HCEC 1CT (cell line): ENCODE data around the gene TAAR5.
"Not testable (repeated sequence)": the region's sequence is repeated elsewhere in the genome, so short reads cannot be mapped to it uniquely, and the experiment has no call there.

Experiments
- DNase-seq: peaks from one replicate; pipeline ENCODE4 v3.0.0-alpha.2; 2017

TAAR5 gene

GRCh38 chr6:132589454-132589853, at the start of gene TAAR5:
Gene TAAR5 (minus strand): TSS chr6:132589741. CDS start chr6:132589686, 55 bp downstream.
- no peak for DNase-seq

DNA sequence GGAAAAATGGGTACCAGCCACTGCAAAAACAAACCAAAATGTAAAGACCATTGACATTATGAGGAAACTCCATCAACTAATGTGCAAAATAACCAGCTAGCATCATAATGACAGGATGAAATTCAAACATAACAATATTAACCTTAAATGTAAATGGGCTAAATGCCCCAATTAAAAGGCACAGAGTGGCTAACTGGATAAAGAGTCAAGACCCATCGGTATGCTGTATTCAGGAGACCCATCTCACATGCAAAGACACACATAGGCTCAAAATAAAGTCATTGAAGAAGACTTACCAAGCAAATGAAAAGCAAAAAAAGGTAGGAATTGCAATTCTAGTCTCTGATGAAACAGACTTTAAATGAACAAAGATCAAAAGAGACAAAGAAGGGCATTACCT, 47.6 kb upstream of the TAAR5 start:
- DNase-seq = not testable (repeated sequence)

DNA sequence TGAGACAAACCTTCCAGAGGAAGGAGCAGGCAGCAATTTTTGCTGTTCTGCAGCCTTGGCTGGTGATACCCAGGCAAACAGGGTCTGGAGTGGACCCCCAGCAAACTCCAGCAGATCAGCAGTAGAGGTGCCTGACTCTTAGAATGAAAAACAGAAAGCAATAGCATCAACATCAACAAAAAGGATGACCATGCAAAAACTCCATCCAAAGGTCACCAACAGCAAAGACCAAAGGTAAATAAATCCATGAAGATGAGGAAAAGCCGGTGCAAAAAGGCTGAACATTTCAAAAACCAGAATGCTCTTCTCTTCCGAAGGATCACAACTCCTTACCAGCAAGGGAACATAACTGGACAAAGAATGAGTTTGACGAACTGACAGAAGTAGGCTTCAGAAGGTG, 46.4 kb upstream of the TAAR5 start:
- not testable (repeated sequence) for DNase-seq

DNA sequence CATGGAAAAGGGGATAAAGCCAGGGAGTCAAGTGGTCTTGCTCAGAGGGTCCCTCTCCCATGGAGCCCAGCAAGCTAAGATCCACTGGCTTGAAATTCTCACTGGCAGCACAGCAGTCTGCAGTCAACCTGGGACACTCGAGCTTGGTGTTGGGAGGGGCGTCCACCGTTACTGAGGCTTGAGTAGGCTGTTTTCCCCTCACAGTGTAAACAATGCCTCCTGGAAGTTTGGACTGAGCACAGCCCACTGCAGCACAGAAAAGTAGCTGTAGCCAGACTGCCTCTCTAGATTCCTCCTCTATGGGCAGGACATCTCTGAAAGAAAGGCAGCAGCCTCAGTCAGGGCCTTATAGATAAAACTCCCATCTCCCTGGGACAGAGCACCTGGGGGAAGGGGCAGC, 45.7 kb upstream of the TAAR5 start:
- not testable (repeated sequence) for DNase-seq

DNA sequence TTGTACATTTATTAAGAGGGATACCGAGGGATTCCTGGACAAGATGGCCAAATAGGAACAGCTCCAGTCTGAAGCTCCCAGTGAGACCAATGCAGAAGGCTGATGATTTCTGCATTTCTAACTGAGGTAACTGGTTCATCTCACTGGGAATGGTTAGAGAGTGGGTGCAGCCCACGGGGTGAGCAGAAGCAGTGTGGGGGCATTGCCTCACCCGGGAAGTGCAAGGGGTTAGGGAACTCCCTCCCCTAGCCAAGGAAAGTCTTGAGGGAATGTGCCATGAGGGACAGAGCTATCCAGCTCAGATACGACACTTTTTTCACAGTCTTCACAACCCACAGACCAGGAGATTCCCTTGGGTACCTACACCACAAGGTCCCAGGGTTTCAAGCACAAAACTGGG, 45.3 kb upstream of the TAAR5 start:
- DNase-seq = no peak

DNA sequence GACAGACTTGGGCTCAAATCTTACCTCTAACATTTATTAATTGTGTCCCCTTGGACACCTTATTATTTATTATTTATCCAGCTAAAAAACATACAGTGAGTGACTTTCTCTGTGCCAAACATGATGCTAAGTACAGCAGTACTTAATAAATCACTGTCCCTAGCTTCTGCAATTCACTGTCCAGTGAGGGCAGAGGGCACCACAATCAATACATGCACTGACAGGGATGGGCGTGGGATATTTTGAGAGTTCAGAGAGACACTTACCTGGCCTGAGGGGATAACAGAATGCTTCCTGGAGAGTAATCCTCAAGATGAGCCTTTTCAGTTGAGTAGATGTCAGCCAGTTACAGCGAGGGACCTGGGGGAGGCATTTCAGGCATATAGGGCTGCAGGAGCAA, 43.8 kb upstream of the TAAR5 start:
- no peak for DNase-seq

DNA sequence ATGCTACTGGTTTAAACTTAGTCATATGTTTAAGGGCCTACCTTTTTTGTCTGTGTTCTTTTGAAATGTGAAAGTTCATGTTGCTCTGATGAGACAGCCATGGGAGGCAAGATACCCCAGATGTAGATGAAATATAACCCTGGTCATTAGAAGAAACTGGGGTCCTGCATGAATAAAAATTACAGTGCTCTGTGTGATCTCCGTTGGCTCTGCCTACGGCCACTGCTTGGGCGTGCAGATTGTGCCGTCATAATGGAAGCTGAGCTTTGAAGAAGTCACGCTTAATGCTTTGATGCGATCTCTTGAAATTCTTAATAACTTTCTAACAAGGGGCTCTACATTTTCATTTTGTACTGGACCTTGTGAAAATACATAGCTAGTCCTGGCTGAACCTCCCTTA, 34.6 kb upstream of the TAAR5 start, which contains the start of gene TAAR2:
Gene TAAR2 (minus strand): TSS at position 101 of the 400 bp plus-strand sequence. CDS start 0 bp downstream, at position 101.
- no peak for DNase-seq

GRCh38 chr6:132623106-132623845, 33.7 kb upstream of the TAAR5 start:
- no peak for DNase-seq

DNA sequence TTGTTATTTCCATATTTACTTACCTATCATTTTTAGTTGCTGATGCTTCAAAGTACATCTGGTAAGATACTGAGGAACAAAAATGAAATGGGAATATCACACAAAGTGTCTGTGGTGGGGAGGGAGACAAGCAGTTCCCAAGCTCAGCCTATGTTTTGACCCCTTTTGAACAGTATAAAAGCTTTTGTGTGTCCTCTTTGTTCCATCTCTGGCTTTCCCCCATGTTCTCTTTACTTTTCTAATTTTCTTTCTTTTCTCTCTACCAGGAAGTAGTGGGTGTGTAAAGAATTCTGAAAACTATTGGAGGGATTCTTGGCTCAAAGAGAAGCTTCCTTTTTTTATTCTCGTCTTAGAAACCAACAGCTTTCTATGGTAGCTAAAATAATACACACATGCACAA, 27.1 kb upstream of the TAAR5 start:
- DNase-seq = no peak

DNA sequence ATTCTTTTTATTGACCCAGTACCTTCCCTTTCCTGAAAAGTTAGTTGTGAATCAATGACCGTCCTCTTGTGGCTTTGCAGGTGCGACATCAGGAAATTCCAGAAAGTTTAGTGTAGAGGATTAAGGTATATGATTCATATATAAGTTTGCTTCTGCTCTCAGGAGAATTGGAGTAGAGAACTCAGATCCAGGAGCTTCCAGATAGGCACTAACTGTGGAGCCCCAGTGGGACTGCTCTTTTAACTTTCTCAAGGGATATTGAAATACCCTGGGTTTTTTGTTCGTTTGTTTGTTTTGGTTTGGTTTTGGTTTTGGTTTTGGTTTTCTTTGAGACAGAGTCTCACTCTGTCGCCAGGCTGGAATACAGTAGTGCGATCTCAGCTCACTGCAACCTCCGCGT, 25.0 kb upstream of the TAAR5 start:
- DNase-seq = no peak

- DNase-seq = no peak
Observed at GRCh38 chr6:132612449-132613108, 23.0 kb upstream of the TAAR5 start.

DNA sequence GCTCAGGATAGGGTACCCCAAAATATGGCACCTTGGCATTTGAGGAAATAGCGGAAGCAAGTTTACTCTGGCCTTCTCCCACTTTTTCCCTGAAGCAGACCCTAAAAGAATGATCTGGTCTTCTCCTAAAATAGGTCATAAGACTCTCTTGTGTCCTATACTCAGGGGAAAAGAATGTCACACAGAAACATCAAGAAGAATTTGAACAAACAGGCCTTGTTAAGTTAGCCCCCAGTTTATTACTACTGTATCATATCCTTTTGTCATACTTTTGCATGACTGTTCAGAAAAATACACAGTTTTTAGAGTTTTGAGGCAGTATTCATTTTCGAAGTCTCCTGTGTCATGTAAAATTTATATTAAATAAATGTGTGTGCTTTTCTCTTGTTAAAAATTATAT, 22.1 kb upstream of the TAAR5 start:
- DNase-seq = no peak

DNA sequence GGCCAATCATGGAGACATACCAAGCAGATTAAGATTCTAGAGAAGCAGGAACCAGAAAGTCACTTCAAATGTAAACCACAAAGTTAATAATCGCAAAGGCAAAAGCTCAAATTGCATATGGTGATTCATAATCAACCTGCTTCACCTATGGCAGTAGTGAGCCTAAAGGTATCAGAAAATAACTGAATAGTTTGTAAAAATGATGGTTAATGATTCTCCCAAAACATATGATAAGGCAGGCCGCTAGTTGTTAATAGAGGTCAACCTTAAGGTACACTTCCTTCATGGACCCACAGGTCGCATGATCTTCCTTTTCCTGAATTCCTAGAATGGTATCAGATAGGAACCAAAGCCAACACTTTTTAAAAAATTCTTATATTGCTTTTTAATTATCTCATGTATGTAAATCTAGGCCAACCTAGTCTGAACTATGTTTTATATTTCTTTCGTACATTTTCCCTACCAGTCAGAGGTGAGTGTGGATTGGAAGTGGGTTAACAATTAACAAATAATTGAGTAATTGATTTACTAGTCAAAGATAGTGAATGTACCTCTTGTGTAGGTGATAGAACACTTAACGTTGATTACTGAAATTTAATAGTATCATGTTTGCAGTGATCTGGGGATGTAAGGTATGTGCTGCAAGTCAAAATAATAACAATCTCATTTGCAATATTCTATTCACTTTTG, 18.1 kb upstream of the TAAR5 start:
- DNase-seq = no peak

DNA sequence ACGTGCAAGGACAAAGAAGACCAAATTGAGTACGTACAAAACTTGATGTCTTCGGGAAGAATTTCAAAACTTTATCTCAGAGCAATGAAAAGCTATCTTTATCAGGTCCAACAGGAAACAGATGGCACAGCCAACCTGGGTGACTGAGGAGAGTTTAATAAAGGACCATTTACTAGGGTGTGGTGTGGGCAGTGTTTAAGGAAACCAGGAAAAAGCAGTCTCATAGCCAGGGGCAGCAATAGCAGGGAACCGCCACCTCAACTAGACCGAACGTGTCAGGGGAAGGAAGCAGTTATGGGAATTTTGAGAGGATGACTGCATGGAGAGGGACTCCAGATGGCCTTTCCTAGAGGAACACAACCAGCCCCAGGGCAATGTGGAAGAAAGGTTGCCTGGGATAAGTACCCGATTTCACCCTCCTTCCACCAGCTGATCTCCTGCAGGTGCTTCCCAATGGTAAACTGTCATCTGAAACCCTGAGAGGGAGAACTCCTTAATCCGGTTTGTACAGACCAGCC, 15.2 kb upstream of the TAAR5 start:
- no peak for DNase-seq

DNA sequence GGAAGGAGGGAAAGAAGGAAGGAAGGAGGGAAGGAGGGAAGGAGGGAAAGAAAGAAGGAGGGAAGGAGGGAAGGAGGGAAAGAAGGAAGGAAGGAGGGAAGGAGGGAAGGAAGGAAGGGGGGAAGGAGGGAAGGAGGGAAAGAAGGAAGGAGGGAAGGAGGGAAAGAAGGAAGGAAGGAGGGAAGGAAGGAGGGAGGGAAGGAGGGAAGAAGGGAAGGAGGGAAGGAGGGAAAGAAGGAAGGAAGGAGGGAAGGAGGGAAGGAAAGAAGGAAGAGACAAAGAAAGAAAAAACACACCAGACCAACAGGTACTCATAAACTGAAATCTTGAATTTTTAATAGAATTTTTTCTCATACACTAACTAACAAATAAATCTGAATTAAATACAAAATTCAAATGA, 11.4 kb upstream of the TAAR5 start:
- not testable (repeated sequence) for DNase-seq

DNA sequence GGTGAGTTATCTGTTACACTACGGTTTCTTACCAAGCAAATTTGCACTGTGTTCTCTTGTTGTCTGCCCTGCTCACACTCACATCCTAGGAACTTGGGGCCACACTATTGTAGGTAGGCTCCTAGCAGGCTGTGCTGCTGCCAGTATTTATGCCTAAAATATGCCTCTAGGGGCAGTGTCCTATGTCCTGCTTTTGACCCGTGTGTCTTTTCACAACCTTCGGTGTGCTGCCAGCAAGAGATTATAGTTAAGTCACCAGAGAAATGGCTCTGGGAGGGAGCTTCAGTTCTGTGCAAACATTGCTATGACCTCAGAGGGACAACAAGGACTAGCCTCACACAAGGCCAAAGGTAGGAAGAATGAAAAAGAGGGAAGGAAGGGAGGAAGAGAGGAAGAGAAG, 8.9 kb upstream of the TAAR5 start:
- DNase-seq = peak; percentile 9

DNA sequence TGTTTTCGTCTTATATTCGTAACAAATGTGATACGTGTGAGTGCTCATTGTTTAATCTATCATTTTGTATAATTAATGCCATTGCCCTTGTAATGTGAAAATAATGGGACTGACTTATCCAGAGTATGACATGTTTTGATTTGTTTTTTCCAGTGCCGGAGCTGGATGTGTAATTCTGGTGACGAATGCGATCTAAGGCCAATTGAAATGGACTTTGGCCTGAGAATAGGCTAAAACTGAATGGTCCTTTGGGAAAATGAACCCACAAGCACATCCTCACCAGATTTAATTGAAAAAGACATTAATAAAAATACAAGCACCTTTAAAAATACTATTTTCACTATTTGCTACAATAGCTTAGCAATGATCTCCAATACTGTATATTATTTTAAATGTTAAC, 6.7 kb upstream of the TAAR5 start:
- no peak for DNase-seq

GRCh38 chr6:132592855-132593254, 3.3 kb upstream of the TAAR5 start:
- DNase-seq = no peak

DNA sequence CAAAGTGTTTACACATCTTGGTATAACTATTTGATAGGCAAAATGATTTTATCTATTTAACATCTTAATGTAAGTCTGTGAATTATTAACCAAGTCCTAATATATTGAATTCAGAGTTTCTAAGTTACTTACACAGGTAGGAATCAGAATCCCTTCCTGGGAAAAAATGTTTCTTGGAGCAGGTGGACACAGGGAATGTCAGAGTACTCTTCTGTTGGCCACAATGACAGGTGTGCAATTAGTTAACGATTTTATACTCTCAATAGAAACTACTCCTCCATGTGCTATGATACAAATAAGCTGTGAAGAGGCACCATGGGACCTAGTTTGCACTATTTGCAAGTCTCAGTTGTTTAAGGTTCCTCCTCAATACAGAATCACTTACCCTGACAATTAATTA, 821 bp upstream of the TAAR5 start:
- no peak for DNase-seq

DNA sequence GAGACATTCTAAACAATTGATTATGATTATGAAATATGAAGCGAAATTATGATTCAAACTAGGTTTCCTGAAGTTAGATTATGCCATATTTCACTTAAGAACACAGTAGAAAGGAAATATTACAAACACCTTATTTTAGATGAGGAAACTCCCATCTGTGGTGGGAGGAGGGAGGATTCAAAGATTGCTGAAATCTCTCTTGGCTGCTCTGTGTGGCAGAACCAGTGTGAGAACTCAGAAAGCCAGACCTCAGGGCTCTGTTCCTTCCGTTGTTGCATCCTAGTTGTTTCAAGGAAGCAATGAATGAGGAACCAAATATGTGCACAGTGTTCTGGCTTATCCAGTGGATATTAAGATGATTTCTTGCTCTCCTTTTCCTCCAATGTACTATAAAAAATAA, 2.1 kb downstream of the TAAR5 start:
- DNase-seq = no peak

DNA sequence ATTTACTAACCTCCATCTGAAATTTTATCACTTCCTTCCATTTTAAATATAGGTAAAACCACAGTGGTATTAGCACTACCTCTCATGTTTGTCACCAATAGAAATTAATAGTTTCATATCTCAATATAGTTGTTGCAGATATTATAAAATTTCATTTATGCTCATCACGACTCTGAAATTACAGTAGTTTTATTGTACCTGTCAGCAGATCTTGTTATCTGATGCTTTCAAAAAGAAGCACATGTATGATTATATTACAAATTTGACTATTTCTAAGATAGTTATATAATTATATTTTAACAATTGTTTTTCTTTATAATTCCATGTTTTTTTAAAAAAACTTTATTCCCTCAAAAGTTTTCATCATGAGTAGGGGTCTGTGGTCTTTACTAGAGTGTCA, 4.8 kb downstream of the TAAR5 start:
- DNase-seq = no peak

GRCh38 chr6:132571774-132572173, 17.8 kb downstream of the TAAR5 start:
- DNase-seq = no peak

DNA sequence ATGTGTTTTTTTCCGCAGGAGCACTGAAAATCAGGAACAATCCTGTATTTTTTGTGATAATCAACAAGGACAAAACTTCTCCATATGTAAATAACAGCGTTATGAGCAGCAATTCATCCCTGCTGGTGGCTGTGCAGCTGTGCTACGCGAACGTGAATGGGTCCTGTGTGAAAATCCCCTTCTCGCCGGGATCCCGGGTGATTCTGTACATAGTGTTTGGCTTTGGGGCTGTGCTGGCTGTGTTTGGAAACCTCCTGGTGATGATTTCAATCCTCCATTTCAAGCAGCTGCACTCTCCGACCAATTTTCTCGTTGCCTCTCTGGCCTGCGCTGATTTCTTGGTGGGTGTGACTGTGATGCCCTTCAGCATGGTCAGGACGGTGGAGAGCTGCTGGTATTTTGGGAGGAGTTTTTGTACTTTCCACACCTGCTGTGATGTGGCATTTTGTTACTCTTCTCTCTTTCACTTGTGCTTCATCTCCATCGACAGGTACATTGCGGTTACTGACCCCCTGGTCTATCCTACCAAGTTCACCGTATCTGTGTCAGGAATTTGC, 19.2 kb downstream of the TAAR5 start, which contains the start of gene TAAR6:
Gene TAAR6 (plus strand): TSS at position 102 of the 557 bp plus-strand sequence. CDS start 0 bp downstream, at position 102.
- DNase-seq = no peak
